Measurements from ENCODE around the gene PBXIP1.

PBXIP1 gene

DNA sequence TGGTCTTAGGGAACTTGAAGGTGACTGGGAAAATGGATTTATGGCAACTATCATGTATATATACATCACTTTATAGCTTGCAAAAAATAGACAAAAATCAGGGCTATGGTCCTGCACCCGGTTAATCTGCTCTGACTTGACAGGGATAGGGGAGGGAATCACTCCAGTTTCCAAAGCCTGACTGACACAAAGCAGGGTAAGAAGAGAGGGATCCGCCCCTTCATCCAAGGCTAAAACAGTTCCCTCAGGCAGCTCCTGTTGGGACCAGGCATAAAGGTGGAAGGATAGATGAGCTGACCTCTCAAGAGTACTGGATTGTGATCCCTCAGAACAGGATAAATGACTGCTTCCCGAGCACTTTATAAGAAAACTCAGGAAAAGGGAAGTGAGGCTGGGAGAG lies 1.4 kb downstream of the PBXIP1 start:
- DNase-seq: no peak

DNA sequence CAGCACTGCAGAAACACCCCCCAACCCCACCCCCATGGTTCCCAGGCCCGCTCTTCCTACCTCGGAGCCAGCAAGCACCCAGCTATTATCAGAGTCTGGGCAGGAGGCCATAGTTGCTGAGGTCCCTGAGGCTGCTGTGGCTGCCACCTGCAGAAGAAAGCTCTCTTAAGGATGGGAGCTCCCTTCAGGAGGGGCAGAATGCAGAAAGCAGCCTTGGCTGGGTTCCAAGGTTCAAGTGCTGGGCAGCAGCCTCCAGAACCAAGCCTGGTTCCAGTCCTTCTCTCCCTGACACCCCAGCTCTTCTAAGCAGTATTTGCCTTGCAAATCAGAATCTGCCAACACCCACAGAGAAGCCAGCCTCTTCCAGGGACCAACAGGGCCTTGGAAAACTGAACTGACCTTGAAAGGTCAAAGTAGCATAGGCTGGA lies 2.3 kb downstream of the PBXIP1 start:
- DNase-seq: no peak

- DNase-seq: no peak
Measured at GRCh38 chr1:154952664-154953063, 3.2 kb downstream of the PBXIP1 start.

GRCh38 chr1:154951901-154952657 lies 3.8 kb downstream of the PBXIP1 start:
- no peak for DNase-seq

GRCh38 chr1:154948079-154948478 lies 7.8 kb downstream of the PBXIP1 start:
- no peak for DNase-seq

GRCh38 chr1:154945962-154946850 lies 9.7 kb downstream of the PBXIP1 start:
- DNase-seq: no peak

DNA sequence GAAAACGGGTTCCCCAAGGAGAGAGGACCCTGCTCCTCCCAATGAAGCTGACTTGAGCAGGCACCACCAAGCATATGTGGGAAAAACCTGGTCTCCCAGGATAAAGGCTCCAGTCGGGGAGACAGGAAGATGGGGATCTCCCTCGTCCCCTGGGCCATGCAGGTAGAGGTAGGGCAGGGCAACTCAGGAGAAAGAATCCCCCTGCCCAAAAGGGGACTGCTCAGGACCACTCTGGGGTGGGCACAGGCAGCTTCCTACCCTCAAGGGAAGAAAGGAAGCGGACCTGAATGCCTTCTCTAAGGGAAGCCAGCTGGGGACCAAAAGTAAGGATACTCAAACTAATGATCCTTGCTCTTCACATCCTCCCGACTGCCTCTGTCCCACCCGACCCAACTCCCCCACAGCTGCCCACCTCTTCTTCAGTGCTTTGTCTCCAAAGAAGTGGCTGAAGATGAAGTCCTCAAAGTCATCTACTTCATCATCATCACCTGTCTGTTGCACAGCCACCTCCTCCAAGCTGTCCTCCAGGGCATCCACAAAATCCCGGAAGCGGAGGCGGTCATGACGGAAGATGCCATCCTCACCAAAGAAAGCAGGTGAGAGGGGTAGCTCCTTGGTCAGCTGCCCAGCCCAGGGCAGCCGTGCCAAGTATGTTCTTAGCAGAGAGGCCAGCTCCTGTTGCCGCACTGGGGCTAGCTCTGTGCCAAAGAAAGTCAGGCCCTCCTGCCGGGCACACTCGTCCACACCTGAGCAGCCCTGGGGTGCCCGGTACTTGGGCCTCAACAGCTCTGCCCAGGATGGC lies 10.5 kb downstream of the PBXIP1 start:
- DNase-seq: no peak

- no peak for DNase-seq
Measured at GRCh38 chr1:154944401-154945159, 11.3 kb downstream of the PBXIP1 start.

- no peak for DNase-seq
Measured at GRCh38 chr1:154943649-154944400, 12.1 kb downstream of the PBXIP1 start.

GRCh38 chr1:154941333-154942013 lies 14.4 kb downstream of the PBXIP1 start:
- DNase-seq: no peak

DNA sequence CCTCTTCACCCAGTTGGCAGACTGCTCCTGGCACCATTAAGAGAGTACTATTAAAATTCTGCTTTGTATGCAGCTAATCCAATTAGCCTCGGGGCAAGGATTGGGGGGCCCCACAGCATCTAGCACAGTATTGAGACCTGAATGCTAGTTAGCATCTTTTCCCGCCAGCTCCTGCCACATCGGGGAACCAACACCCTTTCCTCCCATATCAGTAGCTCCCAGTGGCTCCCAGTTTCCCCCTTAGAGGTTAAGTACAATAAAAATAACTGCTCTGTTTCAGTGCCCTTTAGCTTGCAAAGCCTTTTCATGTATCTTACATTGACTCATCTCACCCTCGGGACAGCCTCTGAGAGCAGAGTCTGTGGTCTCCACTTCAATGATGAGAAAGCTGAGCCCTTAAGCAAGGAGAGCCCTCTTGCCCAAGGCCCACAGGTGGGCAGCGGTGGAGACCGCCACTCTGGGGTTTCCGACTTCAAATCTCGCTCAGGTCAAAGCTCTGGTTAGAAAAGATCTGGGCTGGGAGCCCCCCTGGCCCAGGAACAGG lies 15.2 kb downstream of the PBXIP1 start:
- DNase-seq: no peak

DNA sequence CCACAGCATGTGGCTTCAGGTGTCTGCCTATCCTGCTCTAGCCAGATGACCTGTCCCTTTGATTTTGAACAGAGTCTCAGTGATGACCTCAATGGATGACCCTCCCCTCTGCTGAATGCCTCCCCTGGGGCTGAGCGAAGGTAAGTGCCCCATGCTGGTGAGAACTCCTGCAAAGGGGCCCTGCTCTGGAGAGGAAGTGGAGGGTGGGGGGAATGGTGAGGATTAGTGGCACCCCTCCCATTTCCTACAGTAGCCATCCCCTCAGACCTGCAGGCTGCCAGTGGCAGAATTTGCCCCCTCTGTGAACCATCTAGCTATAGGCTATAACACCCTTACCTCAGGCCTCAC lies 15.7 kb downstream of the PBXIP1 start:
- DNase-seq: no peak

DNA sequence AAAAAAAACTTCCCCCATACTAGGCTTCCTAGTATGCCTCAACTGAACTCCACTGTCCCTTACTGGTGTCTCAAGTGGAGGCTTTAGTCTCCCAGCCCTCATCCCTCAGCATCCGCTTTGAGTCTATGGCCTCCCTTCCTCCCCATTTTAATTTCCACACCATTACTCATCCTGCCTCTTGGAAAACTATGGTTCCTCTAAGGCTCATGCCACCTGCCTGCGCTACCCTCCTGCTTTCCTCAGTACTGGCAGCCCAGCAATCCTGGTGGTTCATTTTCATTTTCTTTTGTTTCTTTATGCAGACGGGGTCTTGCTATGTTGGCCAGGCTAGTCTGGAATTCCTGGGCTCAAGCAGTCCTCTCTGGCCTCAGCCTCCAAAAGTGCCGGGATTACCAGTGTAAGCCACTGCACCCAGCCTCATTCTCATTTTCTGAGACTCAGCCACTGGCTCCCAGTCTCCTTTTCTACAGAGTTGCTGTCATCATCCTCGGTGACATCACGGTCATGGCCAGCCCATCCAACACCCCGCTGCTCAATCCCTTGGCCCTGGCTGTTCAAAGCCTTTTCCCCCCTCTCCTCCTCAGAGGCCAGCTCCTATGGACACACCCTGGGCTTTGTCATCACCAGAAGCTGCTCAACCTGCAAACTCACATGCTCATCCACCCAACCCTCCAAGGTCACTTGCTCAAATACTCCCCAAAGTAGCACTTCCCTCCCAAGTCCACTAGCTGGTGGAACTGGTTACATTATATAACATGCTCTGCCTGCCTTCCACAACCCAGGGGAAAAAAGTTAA lies 17.1 kb downstream of the PBXIP1 start:
- DNase-seq: no peak

DNA sequence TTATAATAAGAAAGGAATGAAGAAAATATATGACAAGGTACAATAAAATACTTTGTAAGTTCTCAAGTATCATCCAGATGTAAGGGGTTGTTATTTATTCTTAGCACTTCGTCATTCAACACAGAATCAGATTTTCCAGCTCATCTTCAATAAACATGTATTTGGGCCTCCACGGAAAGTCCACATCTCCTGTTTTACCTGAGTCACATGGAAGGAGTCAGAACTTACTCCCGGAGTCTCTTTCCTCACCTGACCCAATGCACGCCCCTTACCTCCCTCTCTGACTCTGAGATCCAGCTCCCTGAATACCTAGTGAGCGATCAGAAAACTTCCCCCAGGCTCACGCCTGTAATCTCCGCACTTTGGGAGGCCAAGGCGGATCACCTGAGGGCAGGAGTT lies 17.9 kb downstream of the PBXIP1 start:
- no peak for DNase-seq

DNA sequence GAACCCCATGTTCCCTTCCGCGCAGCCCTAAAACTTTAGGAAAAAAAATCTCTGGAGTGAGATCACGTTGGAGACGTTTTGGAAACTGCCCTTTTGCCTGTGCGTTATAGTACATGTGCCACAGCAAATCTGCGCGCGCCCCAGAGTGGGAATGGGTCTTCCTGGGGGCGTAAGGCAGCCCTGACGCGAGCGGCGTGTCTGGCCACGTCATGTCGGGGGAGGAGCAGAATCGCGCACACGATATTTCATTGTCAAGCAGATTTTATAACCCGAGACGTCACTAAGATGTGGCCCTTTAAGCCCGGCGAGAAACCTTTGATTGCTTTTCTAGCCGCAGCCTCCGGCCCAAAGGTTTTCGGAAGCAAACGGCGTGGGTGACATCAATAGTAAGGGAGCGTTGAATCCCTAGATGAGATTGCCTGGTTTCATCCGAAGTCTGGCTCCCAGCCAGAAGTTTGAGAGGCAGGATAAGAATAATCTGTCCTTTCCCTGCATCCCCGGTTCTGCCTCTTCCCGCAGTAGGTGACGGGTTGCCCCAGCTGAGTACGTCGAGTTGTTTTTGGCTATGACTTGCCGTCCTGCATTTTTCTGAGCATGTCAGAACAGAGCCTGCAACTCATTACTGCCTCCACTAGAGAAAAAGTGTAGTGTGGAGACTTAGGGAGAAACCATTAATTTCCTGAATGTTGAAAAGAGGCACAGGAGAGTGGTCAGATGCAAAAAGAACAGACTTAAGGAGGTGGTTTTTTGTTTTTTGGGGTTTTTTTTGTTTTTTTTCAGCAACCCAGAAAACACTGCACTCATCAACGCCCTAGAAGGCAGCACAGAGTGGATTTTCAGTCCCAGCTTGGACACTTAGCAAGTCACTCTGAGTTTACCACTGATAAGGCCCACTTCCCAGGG lies 18.6 kb downstream of the PBXIP1 start:
- DNase-seq: peak; percentile 68

DNA sequence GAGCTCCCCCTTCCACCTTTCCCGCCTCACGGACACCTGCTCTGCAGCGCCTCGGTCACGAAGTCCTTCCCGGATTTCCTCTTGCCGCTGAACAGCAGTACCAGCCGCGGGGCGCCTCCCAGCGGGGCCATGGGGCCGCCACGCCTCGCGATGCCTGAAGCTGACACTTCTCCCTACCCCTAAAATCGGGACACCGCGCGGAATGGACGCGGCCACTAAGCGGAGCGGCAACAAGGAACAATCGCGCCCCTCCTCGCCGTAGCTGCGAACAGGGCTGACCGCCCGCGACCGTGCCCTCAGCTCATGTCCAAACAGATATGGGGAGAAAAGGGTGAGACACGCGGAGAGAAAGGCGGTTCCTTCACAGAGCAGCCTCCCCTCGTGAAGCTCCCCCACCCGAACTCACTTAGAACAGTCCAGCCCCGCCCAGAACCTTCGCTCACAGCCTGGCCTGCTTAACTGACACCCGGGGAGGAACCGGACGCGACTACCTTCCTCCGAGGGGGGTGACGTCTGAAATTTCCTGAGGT lies 19.3 kb downstream of the PBXIP1 start, which contains the start of gene PMVK:
TSS of gene PMVK (minus strand) at position 165 of the 530 bp plus-strand sequence. CDS start at position 131, 34 bp downstream.
- peak; percentile 83 for DNase-seq

DNA sequence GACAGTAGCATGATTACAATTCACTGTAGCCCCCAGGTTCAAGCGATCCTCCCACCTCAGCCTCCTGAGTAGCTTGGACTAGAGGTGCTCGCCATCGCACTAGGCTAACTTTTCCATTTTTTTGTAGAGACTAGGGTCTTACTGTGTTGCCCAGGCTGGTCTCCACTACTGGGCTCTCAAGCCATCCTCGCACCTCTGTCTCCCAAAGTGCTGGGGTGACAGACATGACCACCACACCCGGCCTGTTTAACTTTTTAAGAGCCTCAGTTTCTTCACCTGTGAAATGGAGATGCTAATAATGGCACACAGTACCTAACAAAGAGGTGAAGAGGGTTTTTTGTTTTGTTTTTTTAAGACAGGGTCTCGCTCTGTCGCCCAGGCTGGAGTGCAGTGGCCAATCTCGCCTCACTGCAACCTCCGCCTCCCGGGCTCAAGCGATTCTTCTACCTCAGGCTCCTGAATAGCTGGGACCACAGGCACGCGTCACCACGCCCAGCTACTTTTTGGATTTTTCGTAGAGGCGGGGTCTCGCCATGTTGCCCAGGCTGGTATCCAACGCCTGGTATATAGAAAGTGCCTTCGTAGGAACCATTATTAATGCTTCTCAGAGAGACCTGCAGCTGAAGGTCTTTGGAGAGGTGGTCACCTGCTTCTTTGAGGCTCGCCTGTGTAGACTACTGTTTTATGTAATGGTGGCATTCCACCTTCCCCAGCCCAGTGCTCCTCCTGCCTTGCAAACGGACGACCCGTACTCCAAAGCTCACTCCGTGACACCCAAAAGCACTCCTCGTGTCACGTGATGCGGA lies 19.9 kb downstream of the PBXIP1 start:
- DNase-seq: no peak

All from SIG-M5 (cell line).